AML-193 (cell line): ENCODE measurements around the gene FAM222B.

Experiments used
- DNase-seq, 2 experiments: peaks; one replicate each; lab custom pipeline; 2025; lab: John Stamatoyannopoulos, UW

FAM222B gene

DNA sequence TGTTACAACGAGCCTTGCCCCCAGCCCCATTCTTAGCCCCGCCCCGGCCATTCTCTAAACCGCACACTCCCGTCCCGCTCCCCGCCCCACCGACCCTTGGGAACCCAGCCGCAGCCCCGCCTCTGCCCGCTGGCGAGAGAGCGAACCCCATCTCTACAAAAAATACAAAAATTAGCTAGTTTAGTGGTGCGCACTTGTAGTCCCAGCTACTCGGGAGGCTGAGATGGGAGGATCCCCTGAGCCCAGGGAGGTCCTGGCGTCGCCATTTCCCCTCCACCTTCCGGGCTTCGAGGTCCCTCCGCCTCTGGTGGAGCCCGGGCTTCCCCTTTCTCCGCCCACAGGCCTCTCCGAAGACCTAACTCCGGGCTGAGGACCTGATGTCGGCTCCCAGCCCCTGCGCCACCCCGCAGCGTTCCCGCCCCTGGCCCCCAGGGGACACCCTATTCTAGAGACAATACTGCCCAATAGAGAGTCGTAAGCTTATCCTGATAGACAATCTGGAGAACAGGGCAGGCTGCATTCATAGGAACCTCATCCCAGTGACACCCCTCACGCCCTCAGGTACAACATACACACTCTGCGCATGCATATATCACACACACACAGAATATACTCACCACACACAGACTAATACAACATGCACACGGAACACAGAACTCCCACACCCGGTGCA is 130.4 kb downstream of the FAM222B start:
- DNase-seq = peak; percentile 77 to 83

DNA sequence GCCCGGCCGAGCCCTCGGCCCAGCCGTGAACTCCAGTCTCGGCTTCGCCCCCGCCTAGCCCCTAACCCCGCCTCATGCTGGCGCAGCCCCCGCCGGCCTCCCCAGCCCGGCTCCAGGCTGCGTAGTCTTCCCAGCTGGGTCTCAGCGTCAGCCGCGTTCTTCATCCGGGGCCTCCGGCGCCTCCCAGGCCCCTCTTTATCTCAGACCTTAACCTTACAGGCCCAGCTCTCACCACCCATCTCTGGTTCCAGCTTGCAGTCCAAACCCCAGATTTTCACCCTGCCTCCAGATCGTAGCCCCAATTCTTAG is 130.9 kb downstream of the FAM222B start, which contains the start of gene PROCA1:
Gene PROCA1, minus strand, starts transcription at position 166 of the 309 bp plus-strand sequence. CDS start 228 bp downstream, outside the sequence.
- no peak for DNase-seq

DNA sequence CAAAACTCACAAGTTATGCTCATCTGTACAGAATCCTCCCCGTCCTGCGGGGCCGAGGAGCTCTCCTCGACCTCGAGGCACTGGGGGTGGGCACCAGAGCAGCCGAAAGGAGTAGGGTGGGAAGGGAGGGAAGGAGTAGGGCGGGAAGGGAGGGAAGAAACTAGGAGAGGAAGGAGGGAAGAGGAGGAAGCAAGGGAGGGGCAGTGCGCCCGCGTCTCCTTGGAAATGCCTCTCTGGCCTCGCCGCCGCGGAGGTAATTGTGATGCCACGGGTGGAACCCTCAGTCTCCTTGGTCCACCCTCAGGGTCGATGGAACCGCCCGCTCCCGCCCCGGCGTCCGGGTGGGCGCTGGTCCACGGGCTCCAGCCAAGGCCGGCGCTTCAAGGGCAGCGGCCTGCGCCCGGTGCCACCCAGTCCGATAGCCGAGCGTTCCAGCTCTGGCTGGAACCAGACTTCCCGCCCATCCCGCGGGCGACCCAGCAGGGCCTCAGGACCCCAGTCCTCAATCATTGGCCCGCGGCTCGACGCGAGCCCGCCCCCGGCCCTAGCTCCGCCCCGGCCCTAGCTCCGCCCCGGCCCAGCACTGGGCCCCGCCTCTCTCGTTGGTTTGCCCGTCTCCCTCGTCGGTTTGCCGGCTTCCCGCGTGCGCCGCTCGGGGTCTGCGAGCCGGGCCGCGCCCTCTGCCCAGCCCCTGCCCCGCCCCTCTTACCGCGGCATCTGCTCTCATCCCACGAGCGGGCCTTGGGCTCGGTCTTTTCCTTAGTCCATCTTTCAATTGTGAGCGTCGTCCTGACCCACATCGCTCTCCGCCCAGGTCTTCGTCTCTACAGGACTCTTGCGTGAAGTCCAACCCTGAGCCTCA is 131.5 kb downstream of the FAM222B start:
- peak; percentile 87 to 89 for DNase-seq

DNA sequence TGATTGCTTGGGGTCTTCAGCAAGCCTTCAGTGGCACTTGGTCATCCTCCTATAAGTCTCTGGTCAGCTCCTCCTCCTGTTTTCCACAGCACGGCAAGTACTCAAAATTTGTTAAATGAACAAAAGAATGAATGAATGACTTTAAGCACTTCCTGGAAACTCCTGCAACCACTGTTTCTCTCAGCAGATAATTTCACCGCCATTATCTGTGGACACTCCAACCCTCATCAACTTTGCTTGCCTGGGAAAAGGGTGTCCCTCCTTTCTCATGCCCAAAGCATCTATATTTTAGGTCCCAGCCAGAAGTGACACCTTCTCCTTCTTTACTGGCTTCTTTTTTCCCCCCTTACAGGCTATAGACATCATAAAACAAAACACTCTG is 135.3 kb downstream of the FAM222B start:
- no peak for DNase-seq

DNA sequence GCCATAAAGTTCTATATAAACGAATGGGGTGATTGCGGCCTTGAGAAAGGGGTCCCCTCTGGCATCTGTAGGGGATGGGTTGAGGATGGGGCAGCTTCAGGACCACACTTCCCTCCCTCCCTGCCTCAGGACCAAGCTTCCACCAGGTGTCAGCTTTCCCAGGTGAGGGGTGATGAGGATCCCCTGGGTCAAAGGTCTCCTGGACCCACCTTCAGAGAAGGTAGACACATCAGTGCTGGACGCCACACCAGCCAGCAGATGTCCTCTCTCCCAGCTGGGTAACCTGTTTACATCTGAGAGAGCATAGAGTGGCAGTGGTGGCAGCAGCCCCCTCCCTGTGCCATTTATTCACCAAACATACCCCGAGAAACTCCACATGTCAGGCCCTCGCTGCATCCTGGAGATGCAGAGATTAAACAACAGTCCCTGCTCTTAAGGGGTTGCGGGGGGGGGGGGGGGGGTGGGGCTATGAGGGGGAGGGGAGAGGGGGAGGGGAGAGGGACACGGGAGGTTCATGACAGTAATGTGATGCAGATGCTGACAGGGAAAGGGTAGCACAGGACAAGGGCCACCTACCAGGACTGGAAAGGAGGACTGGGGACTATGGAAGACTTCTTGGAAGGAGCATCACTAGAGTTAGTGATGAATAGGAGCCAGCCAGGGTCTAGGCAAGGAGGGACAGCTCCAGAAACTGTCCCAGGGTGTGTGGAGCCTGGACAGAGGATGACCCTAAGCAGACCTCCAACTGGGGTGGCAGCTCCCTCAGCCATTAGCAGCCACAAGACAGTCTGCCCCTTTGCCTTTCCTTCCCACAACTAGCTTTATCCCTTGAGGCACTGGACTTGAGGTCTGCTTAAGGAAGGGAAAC is 135.9 kb downstream of the FAM222B start:
- no peak for DNase-seq
